OCI-LY1 (cell line): ENCODE data around the gene KCNMA1.

Experiments
- H2AFZ ChIP-seq: fragments of 200-600 bp; sonication (generic), shearing (Covaris generic); 2 replicates; pipeline ENCODE4 v1.6.0; 2014; ENCODE audit warnings: antibody characterized with exemption, mild to moderate bottlenecking, low read length
- H3F3A ChIP-seq: fragments of 200-600 bp; sonication (generic), shearing (Covaris generic); 2 replicates; pipeline ENCODE4 v1.6.0; 2014; ENCODE audit warnings: mild to moderate bottlenecking, antibody characterized with exemption, low read length, moderate library complexity; ENCODE audit not compliant: insufficient read depth
- H3K27ac ChIP-seq: fragments of 200-600 bp; sonication (generic); 2 replicates; pipeline ENCODE4 v1.5.1; 2014; ENCODE audit warnings: low read length, mixed run types, mild to moderate bottlenecking, low read depth; ENCODE audit not compliant: poor library complexity, severe bottlenecking
- H3K27me3 ChIP-seq: fragments of 200-600 bp; sonication (generic); 2 replicates; pipeline ENCODE4 v1.6.0; 2014; ENCODE audit warnings: antibody characterized with exemption, mild to moderate bottlenecking, low read length, moderate library complexity; ENCODE audit not compliant: insufficient read depth
- H3K36me3 ChIP-seq: fragments of 200-600 bp; sonication (generic); 2 replicates; pipeline ENCODE4 v1.6.1; 2014; ENCODE audit warnings: mild to moderate bottlenecking, antibody characterized with exemption, low read length, moderate library complexity, mixed read lengths; ENCODE audit not compliant: insufficient read depth
- H3K4me1 ChIP-seq: fragments of 200-600 bp; sonication (generic); 2 replicates; pipeline ENCODE4 v1.5.1; 2014; ENCODE audit warnings: mild to moderate bottlenecking, low read length, moderate library complexity; ENCODE audit not compliant: insufficient read depth, severe bottlenecking
- H3K4me2 ChIP-seq: fragments of 200-600 bp; sonication (generic), shearing (Covaris generic); 2 replicates; pipeline ENCODE4 v1.6.1; 2014; ENCODE audit warnings: low read length
- H3K4me3 ChIP-seq: fragments of 200-600 bp; sonication (generic); 2 replicates; pipeline ENCODE4 v1.5.1; 2014; ENCODE audit warnings: low read length, low read depth, mild to moderate bottlenecking, mixed read lengths; ENCODE audit not compliant: poor library complexity, severe bottlenecking
- H3K79me2 ChIP-seq: fragments of 200-600 bp; shearing (Covaris generic); 2 replicates; pipeline ENCODE4 v1.6.1; 2016; ENCODE audit warnings: mixed run types, low read length, mixed read lengths; ENCODE audit not compliant: insufficient read depth
- H3K9ac ChIP-seq: fragments of 200-600 bp; sonication (generic), shearing (Covaris generic); 2 replicates; pipeline ENCODE4 v1.6.1; 2014; ENCODE audit warnings: mild to moderate bottlenecking, low read length, mixed read lengths
- H3K9me2 ChIP-seq: fragments of 200-600 bp; sonication (generic), shearing (Covaris generic); 2 replicates; pipeline ENCODE4 v1.6.1; 2014; ENCODE audit warnings: low read depth, mild to moderate bottlenecking, low read length, mixed read lengths
- H3K9me3 ChIP-seq: fragments of 200-600 bp; shearing (Covaris generic); 2 replicates; pipeline ENCODE4 v1.6.1; 2014; ENCODE audit warnings: low read length, mixed read lengths
- H4K20me1 ChIP-seq: fragments of 200-600 bp; sonication (generic), shearing (Covaris generic); 2 replicates; pipeline ENCODE4 v1.6.0; 2016; ENCODE audit warnings: mild to moderate bottlenecking, low read length; ENCODE audit not compliant: insufficient read depth
- EZH2 ChIP-seq: fragments of 200-600 bp; sonication (generic), shearing (Covaris generic); IDR thresholded peaks from 2 replicates; pipeline ENCODE4 v1.8.0; 2017; ENCODE audit warnings: borderline replicate concordance, mixed run types, mild to moderate bottlenecking, antibody characterized with exemption, low read length, moderate library complexity, mixed read lengths
- TF ChIP-seq, protein P1 (sequence below): fragments of 200-600 bp; sonication (generic), shearing (Covaris generic); IDR thresholded peaks from 2 replicates; pipeline ENCODE4 v1.5.1; 2017; ENCODE audit warnings: mild to moderate bottlenecking, antibody characterized with exemption, low read length, moderate library complexity, mixed read lengths

KCNMA1 gene

DNA sequence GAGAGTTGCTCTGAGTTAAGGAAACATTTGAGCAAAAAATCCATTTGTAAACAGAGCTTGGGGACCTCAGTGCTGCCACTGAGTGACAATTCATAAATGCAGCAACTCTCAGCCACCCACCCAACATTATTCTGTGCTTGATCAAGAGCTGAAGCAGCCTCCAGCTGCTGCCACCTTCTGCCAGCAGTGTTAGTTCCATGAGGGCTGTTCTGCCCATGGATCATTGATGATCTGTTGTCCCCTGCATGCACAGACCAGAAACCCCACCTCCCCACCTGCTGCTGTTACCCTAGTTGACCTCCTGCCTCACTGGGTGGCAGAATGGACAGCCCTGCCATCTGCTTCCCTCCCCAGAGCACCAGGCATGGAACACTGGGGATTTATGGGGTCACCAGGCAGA lies 305.4 kb downstream of the KCNMA1 start:
- Histone ChIP-seq H3K27ac (no peak overlapping the region), H3K27me3 (no peaks in the 10 kb centered on the region), H2AFZ (no peak overlapping the region), H3K4me1 (no peaks in the 10 kb centered on the region), H3K79me2 (no peaks in the 10 kb centered on the region), H3K9me3 (no peaks in the 10 kb centered on the region), H3K9ac (no peak overlapping the region), H4K20me1 (no peaks in the 10 kb centered on the region), H3K4me3 (no peak overlapping the region), H3K9me2 (no peaks in the 10 kb centered on the region), H3K36me3 (no peaks in the 10 kb centered on the region), H3K4me2 (no peak overlapping the region), H3F3A (no peaks in the 10 kb centered on the region)
- TF ChIP-seq, protein P1, sequence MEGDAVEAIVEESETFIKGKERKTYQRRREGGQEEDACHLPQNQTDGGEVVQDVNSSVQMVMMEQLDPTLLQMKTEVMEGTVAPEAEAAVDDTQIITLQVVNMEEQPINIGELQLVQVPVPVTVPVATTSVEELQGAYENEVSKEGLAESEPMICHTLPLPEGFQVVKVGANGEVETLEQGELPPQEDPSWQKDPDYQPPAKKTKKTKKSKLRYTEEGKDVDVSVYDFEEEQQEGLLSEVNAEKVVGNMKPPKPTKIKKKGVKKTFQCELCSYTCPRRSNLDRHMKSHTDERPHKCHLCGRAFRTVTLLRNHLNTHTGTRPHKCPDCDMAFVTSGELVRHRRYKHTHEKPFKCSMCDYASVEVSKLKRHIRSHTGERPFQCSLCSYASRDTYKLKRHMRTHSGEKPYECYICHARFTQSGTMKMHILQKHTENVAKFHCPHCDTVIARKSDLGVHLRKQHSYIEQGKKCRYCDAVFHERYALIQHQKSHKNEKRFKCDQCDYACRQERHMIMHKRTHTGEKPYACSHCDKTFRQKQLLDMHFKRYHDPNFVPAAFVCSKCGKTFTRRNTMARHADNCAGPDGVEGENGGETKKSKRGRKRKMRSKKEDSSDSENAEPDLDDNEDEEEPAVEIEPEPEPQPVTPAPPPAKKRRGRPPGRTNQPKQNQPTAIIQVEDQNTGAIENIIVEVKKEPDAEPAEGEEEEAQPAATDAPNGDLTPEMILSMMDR: no peak
- no peak for TF ChIP-seq EZH2

DNA sequence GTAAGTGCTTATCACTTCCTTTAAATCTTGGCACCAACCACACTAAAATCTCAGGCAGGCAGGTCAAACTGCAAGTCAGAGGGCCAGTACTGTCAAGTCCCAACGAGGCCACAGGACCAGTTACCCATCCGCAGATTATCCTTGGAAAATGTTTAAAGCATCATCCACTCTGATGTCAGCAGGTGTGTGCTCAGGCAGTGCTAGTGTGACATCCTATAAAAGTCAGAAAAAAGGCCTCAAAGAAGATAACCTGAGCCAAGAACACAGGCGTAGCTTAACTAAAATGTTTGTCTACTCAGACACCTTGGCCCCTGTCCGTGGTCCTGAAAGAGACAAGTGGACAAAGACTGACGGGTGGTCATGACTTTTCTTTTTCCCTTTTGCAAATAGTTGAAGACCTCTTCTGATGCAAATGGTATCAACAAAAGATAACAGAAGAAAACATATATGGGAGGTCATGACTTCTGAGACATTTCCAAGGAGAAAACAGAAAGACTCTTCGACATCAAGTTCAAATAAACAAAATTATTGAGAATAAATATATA lies 309.3 kb downstream of the KCNMA1 start:
- Histone ChIP-seq H3K36me3 (no peaks in the 10 kb centered on the region), H3K79me2 (no peaks in the 10 kb centered on the region), H4K20me1 (no peaks in the 10 kb centered on the region), H3K9ac (no peak overlapping the region), H3K9me2 (no peaks in the 10 kb centered on the region), H3K27ac (no peak overlapping the region), H3K27me3 (no peaks in the 10 kb centered on the region), H3K9me3 (no peaks in the 10 kb centered on the region), H3K4me3 (no peak overlapping the region), H3F3A (no peaks in the 10 kb centered on the region), H3K4me1 (no peaks in the 10 kb centered on the region), H2AFZ (no peak overlapping the region), H3K4me2 (no peak overlapping the region)
- TF ChIP-seq, protein P1: no peak
- no peak for TF ChIP-seq EZH2

DNA sequence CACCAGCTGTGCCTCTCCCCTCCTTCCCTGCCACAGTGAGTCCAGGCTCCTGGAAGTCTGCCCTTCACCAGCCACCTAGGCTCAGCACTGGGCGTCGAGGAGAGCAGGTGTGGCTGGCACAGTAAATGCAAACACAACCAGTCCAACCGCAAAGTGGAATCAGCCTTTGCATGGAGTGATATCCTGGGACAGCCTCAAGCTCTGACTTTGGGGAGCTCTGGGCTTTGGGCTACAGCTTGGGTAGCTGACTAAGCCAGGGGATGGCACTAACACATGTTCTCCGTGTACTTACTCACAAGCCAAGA lies 312.4 kb downstream of the KCNMA1 start:
- Histone ChIP-seq H3K4me2 (no peak overlapping the region), H3K9ac (no peak overlapping the region), H3K9me3 (no peaks in the 10 kb centered on the region), H3K36me3 (no peaks in the 10 kb centered on the region), H3K4me3 (no peak overlapping the region), H3K27me3 (no peaks in the 10 kb centered on the region), H3F3A (no peaks in the 10 kb centered on the region), H3K9me2 (no peaks in the 10 kb centered on the region), H3K27ac (no peak overlapping the region), H2AFZ (no peak overlapping the region), H3K79me2 (no peaks in the 10 kb centered on the region), H4K20me1 (no peaks in the 10 kb centered on the region), H3K4me1 (no peaks in the 10 kb centered on the region)
- TF ChIP-seq EZH2: no peak
- TF ChIP-seq, protein P1: no peak
